NCI-H2029 (cell line): ENCODE measurements around the gene CERS2.

ENCODE experiments used
- DNase-seq: peaks from one replicate; lab custom pipeline; 2025; lab: John Stamatoyannopoulos, UW

Gene CERS2

DNA sequence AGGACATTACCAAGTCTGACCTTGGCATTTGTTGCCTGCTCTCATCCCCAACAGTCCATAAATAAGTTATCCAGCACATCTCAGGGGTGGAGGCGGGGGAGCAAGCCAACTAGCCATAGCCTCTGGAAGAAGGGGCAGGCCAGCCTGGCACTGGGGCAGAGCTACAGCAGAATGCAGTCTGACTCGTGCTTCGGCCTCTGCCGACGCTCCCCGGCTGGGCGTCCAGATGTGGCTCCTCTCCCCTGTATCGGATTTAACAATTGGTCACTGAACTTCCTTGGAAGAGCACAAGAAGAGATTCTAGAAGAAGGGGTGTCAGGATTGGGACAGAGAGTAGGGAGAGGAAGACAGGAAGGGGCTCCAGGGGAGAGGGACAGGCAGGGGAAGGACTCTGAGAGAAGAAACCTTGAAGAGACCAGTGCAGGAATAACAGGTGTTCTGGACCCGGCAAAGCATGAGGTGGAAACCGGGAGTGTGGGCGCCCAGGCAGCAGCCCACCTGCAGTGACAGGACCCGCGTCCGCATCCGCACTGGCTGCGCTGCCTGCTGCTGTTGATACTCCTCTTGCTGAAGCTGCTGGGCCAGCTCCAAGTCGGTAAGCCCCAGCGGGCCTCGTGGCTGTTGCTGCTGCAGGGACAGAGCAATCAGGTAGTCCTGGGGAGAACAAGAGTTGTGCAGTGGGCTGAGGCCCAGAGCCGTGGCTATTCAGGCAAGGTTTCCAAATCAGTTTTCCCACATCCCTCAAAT, 22.7 kb upstream of the CERS2 start:
- no peak for DNase-seq

DNA sequence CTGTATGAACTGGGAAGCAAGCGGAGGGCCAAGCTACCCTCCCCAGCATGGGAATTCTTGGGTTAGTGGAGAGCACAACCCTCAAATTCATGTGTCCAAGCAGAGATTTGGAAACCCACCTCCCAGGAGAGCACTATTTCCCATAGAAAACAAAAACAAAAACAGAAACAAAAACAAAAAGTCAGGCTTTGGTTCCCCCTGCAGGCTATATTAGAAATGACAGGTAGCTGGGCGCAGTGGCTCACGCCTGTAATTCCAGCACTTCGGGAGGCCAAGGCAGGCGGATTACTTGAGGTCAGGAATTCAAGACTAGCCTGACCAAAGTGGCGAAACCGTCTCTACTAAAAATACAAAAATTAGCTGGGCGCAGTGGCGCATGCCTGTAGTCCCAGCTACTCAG, 21.3 kb upstream of the CERS2 start:
- no peak for DNase-seq

DNA sequence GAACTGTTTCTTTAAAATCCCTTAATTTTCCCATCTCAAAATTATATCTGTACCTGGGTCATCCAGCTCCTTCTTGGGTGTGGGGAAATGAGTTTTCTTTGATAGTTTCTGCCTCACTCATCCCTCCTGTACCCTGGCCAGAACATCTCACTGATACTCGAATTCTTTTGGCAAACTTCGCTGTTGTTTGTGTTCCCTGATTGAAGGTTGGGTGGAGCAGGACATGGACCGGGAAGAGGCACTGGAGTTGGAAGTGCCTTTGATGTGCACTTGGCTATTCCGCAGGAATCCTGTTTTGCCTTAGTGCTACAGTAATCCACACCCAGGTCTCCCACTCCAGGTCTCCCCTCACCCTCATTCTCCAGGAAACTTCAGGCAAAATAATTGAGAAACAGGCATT, 20.8 kb upstream of the CERS2 start:
- DNase-seq, result no peak

DNA sequence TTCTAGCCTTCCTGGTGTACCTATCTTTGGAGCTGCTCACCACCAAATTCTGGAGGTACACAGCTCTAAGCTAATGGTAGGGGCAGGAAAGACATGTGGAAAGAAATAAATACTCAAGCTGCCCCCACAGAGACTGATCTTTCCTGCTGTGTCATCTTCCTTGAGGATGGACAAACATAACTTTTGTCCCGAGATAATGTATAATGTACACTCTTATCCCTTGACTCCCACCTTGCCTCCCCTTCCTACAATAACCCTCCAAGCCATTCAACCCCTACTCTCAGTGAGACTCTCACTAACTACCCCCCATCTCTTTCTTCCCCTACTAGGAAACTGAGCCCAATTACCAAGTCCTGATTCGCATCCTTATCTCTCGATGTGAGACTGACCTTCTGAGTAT, 19.6 kb upstream of the CERS2 start:
- no peak for DNase-seq

DNA sequence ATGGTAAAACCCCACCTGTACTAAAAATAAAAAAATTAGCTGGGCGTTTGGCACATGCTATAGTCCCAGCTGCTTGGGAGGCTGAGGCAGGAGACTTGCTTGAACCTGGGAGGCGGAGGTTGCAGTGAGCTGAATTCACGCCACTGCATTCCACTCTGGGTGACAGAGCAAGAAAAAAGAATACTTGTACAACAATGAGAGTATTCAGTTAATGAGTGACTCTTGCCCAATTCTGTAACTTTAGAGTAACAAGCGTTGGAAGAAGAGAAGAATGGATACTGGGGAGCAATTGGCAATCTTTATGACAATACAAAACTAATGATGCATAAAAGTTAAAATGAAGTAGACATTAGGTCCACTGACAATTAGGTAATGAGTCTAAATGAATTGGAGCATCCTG, 18.0 kb upstream of the CERS2 start:
- no peak for DNase-seq

DNA sequence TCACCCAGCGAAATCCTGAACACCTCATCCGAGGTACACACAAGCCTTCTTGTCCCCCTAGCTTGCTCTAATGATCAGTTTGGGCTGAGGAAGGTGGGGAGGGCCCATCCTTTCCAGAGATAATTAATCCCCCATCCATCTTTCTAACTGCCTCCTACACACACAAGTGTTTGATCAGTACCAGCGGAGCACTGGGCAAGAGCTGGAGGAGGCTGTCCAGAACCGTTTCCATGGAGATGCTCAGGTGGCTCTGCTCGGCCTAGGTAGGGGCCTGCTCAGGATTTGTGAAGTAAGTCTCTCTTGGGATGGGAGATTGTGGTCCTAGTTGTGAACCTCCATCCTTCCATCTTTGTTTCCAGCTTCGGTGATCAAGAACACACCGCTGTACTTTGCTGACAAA, 13.3 kb upstream of the CERS2 start:
- no peak for DNase-seq

DNA sequence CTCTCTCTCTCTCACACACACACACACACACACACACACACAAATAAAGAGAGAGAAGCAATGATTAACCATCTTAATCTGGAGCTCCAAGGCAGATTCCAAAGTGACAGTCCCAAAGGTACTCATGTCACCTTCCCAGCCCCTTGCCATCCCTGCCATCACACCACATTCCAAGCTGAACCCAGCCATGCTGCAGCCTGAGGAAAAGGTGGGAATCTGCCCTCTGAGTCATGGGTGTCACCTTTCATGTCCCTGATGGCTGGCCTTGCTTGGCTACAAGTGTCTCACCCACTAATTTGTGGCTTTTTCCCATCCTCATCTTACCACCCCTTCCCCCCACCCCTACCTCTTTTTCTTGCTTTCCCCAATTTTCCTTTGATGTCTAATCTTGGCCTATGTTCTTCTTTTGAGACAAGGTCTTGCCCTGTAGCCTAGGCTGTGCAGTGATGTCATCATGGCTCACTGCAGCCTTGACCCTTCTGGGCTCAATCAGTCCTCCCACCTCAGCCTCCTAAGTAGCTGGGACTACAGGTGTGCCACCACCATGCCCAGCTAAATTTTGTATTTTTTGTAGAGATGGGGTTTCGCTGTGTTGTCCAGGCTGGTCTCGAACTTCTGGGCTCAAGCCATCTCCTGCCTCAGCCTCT, 10.7 kb upstream of the CERS2 start:
- DNase-seq, result no peak

DNA sequence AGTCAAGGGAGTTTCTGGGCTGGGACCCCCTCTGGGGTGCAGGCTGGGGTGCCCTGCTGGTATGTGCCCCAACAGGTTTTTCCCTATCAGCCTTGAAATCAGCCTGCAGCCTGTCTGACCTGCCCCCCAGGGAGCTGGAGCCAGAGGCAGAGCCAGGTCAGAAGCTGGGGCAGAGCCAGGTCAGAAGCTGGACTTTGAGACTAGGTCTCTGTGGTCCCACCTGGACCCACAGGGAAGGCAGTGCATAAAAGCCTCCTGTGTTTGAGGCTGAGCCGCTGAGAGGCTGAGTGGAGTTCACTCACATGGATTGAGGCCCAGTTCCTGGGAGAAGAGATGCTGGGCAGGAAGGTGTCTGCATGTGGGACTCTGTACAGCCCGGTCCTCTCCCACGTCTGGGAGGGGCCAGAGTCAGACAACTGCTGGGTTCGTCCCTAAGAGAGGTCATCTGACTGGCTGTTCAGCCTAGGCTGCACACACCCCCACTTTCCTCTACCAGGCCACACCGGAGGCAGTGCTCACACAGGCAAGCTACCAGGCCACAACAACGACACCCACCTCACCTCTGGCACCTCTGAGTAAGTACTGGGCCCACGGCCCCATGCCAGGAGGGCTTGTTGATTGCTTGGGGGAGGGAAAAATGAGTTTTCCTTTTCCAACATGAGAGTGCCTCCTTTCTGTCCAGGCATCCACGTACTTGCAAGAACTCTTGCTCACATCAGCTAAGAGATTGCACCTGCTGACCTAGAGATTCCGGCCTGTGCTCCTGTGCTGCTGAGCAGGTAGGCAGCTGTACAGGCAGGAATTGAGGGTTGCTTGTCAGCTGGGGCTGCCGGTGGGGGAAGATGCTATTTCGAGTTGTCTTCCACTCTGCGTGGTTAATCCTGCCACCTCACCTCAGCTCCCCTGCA, 7.4 kb upstream of the CERS2 start, which contains the start of gene ANXA9:
ANXA9 (plus strand) TSS at position 488 of the 908 bp plus-strand sequence. CDS start 814 bp downstream, outside the sequence.
- no peak for DNase-seq

DNA sequence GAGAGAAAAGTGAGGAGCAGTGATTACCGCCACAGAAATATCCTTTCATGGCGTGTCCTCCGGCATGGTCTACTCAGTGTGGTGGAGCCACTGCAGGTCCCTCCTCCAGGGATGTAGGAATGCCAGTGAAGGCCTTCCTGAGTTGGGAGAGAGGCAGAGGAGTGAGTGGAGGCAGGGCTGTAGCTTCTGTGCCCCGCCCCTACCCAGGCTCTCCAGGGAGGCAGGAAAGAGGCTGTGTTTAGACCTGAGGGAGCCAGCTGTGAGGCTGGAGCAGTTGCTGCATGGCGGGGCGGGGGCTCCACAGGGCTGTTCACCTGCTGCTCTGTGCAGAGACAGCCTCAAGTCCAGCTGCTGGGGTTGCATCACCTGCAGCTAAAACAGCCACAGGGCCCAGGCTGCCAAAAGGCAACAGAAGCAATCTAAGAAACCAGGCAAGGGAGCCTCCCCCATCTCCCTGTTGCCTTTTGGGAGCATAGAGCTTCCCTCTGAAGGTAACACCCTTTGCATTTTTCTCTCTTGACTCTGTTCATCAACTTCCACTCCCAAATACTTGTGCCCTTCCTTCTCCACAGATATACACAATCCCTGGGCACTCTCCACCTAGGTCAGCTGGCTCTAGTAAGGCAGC, 6.7 kb upstream of the CERS2 start:
- DNase-seq, result peak; percentile 4

DNA sequence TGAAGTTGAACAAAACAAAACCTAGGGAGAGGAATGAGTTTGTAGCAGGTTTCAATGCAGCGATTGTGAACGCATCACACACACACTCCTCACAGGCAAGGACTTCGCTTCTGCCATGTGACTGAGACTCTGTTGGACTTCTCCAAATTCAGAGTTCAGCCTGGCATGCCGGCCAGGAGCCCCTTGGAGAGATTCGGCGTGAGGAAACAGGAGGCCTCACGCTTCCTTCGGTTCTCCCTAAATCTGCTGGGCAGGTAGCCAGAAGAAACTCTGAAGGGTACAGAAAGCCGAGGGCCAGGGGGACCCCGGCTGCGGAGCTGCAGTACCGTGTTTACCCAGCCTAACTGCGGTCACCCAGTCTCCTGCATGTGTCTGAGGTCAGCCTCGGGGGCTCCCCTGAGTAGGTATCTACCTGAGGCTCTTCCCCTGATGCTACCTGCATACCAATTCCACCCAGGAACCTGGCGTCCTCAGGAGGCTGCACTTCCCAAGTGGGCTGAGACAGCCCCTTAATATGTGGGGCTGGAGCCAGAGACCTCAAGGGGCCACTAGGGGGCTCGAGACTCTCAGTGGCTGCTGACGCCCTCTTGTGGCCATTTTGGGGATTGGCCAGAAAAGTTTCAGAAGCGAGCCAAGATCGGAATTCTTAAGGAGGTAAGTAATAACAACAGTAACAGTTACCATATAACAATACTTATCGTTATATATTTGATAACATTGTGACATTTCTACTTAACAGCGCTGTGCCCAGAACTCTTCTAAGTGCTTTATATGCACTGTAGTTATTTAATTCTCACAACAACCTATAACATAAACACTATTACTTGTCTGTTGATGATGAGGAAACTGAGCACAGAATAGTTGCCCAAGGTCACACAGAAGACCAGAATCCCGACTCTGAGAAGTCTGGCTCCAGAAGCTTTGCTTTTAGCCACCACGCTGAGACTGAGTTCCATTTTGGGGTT, 4.7 kb upstream of the CERS2 start:
- peak; percentile 49 for DNase-seq

DNA sequence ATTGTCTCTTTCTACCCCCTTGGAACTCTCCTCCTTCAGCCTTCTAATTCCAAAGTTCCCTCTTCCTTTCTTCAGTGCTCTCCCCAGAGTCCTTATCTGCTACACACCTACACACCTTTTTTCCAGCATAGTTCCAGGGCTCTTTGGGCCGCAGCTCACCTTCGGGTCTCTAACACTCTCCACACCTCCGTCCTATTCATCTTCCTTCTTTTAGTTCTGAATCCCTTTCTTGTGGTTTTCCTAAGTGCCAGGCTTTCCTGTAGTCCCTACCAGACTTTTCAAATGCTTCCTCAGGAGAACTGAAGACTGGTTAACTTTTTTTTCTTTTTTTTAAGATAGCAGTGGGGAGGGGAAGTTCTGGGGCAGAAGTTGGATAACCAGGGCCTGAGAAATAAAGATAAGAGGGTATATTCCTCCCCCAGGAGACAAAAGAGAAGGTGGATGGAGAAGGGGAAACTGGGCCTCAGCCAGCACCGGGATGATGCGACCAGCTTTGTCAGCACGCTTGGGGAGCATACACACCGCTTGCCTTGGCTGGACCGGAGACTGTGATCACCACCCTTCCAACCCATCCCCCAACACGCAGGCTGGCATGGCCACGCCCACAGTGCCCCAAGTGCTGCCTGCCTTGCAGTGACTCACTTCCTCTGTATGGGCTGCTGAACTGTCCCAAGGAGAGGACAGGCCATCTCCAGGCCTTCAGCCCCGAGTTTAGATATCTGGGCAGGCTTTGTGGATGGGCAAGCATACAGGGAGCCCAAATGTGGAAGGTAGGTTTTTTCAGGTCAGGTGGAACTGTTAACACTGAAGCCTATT, 2.5 kb upstream of the CERS2 start:
- peak; percentile 4 for DNase-seq

DNA sequence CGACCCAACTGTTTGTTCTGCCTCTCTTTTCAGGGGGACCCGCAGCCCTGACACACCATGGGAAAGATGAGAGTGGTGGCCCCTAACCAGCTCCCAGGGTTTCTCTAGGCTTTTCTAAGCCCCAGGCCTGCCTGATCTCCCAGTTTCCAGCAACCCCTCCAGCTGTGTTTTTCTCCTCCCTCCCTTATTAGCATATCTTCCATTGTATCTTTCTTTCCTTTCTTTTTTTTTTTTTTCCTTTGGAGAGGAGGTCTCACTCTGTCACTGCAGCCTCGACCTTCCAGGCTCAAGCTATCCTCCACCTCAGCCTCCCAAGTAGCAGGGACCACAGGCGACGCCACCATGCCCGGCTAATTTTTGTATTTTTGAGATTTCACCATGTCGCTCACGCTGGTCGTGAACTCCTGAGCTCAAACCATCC, 1.8 kb upstream of the CERS2 start:
- DNase-seq, result no peak

DNA sequence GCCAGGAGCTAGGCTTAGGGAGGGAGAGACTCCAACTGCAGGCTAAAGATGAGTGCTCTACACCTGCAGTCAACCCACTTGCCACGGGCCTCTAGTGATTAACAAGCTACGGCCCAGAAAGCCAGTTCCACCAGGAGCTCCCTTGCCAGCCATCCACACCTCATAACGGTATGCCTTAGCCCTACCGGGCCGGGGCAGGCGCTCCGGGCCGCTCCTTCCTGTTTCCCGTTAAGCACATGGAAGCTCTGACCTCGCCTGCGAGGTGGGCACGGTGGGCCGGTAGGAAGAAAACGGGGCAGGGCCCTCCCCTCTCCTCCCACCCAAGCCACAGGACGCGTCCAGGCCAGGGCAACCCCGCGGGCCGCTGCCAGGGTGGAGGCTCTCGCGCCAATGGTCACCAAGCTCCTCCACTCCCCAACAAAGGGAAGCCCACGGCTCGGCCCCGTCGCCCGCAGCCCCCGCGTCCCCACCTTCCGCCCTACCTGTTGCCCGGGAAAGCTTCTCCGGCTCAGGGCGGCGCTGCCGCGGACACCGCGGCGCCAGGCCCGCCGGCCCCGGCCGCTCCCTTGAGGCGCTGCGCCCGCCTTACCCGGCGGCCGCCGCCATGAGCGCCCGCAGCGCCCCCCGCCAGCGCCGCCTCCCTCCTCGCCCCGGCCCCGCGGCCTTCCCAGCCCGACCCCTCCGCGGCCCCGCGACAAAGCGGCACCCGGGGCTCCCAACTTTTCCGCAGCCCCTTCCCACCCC, 627 bp downstream of the CERS2 start:
- peak; percentile 5 for DNase-seq

DNA sequence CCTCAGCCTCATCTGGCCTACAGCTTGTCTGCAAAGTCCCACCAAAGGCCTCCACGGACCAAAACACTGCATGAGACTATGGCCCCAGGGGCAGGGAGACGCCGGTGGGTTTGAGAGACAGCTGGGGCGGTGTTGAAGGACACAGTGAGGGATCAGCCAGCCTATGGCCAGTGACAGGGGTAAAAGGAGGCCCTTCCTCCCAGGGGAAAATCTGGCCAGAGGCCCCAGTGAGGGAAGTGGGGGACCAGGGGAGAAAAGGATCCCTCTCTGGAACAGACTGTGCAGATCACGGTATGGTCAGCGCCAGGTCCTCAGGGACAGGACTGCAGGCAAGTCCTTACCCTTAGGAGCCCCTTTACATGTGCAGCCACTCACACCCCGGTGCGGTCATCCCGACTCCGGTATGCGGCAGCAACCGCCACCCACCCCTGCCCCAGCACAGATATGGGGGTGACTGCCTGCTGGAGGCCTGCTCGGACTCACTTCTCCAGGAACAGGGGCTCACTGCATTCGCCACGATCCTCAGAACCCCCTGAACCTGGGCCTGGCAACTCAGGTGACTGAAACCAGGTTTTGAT, 1.3 kb downstream of the CERS2 start:
- DNase-seq, result no peak

DNA sequence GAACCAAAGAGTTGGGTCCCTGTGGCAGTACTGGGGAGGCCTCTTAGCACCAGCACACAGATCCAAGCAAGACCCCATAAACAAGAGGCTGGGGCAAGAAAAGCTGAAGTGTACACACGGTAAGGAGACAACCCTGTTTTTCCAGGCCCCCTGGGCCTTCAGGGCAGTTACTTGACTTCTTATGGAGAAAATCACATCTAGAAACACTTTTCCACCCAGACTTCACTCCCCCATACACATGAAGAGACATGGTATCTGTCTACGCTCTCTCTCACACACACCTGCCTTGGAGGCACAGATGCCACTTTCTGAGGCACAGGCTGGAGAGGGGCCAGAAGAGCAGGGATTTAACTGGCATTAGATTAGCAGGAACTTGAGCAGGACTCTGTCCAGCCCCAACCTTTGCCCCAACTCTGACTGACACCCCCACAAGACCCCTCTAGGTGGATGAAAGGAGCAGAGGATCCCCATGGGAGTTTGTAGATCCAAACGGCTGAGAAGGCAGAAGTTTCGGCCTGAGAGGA, 2.2 kb downstream of the CERS2 start:
- DNase-seq, result no peak

DNA sequence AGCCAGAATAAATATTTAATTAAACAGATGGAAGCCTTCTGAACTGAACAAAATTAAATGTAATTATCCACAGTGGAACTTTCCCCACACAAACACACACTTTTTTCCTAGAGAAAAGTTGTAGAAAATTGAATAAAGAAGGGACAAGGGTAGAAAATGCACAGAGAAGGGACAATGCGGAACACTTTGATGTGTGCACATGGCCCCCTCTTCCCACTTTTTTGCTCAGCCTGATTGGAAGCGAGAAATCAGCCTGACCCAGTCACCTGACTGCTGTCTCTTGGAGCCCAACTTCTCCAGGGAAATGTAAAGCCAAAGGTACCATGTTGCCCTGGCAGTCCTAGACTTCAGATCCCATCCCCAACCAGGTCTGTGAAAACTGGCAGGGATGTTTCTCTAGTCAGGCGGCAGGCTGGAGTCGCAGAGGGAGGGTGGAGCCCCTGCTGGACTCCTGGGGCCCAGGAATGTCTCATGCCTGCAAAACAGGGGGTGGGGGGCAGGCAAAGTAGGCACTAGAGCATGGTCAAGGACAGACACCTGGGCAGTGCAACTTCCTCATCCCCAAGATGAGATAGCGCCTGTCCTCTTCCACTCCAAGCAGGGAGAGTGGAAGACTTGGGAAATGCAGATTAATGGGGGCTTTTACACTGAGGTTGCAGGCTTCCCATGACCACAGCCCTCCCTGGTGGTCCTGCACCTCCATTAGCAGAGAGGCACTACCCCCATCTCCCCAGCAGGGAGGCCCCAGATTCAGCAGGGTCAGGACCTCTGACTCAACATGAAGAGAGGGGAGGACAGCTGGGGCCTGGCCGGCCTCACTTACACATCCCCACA, 2.8 kb downstream of the CERS2 start:
- DNase-seq, result no peak

DNA sequence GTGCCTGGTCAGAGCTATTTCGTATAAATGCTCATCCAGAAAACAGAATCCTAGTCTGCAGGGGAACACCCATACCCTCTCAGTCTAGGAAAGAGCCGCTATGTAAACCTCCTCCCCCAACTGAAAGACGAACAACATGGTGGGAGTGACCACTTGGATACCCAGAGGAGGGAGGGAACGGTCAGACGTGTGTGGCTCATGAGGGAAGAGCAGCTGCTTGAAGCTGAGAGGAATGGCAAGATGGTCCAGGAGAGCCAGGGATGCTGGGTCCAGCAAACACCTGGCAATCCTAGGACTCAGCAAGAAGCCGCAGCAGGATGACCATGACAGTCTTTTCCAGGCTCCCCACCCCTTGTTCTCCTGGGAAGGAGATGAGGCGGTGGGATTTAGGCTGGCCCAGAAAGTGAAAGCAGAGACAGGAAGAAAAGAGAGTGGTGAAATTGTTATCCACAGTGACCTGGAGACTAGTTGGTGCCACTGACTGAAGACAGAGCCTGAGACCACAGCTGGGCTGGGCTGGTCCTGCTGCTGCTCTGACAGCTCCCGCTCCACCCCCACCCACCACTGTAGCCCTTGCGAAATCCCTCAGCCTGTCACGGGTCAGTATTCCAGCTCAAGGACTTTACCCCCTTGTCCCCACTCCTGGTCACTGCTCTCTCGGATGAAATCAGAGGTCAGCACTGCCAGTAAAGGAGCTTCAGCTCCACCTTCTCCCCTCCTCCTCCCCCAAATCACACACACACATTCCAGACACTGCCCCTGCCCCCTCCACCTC, 3.6 kb downstream of the CERS2 start:
- DNase-seq, result no peak
